Measurements from ENCODE around the gene SPRED3.
"Not testable (repeated sequence)": the region's sequence is repeated elsewhere in the genome, so short reads cannot be mapped to it uniquely, and the experiment has no call there.

The SPRED3 gene

DNA sequence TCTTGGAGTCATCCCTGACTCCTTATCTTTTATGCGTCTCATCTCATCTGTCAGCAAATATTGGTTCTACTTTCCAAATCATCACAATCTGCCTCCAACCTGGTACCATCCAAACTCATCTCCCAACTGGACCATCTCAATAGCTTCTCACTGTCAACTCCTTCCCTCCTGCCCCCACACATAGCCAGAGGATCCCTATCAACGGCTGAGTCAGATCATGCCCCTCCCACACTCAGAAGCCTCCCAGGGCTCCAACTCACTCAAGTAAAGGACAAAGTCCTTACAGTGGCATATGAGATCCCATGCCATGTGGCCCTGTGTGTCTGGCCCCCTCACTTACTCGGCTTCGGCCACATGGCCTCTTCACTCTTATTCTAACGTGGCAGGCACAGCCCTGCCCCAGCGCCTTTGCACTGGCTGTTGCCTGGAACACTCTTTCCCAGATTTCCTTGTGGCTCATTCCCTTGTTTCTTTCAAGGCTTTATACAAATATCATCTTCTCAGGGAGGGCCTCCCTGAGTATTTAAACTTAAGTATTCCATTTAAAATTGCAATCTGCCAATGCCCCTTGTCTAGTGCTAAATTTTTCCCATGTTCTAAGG is 4.3 kb downstream of the SPRED3 start:
- DNase-seq, result no peak

DNA sequence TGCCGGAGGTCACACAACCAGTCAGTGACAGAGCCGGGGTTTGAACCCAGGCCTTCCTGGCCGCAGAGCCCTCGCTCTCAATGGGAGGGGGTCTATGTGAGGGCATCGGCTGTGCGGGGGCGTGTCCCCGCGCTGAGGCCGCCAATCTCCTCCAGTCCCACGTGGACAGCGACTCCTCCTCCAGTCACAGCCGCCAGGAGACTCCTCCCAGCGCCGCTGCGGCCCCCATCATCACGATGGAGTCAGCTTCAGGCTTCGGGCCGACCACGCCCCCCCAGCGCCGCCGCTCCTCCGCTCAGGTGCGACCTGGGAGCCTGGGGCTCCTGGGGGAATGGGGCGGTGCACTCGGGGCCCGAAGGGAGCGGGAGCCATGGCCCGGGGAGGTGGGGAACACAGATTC is 6.0 kb downstream of the SPRED3 start:
- peak; percentile 71 to 73 for DNase-seq

DNA sequence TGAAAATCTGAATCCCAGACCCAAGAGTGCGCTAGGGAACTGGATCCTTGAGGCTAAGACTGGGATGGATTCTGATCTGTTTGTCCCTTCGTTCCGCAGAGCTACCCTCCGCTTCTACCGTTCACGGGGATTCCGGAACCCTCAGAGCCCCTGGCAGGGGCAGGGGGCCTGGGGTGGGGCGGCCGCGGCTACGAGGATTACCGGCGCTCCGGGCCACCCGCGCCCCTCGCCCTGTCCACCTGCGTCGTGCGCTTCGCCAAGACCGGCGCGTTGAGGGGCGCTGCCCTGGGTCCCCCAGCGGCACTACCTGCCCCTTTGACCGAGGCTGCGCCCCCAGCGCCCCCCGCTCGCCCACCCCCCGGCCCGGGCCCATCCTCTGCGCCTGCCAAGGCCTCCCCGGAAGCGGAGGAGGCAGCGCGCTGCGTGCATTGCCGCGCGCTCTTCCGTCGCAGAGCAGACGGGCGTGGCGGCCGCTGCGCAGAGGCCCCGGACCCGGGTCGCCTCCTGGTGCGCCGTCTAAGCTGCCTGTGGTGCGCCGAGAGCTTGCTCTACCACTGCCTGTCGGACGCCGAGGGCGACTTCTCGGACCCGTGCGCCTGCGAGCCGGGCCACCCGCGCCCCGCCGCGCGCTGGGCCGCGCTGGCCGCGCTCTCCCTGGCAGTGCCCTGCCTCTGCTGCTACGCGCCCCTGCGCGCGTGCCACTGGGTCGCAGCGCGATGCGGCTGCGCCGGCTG is 7.1 kb downstream of the SPRED3 start:
- peak; percentile 36 to 58 for DNase-seq

DNA sequence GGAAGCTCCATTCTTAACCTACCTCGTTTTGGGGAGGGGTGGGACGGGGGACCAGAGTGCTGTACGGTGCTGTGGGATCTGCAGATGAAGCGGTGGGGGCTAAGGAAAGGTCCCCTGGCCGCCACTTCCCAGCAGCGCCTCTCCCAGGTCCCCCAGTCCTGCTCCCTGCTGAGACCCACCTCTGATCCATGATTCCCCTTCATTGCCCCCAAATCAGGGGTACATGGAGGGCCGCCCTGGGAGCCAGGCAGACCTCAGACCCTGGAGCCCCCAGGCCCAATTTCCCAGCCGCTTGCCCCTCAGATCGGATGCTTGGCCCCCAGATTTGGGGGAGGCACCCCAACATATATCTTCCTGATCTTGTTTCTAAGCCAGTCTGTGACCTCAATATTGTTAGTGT is 10.6 kb downstream of the SPRED3 start:
- DNase-seq, result no peak

DNA sequence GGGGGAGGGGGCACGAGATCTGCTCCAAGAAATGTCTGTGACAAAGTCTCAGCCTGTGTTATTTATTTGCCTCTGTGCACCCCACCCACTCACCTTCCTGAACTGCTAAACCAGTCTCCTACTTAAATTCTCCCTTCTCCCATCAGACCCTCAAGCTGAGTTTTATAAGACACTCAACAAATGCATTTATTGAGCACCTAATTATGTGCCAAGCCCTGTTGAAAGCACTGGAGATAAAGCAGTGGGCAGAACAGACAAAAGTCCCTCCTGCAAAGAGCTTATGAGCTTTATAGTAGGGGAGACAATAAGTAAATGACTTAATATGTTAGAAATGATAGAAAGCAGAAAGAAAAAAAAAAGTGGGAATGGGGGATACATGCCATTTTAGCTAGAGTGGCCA is 11.0 kb downstream of the SPRED3 start:
- no peak for DNase-seq

DNA sequence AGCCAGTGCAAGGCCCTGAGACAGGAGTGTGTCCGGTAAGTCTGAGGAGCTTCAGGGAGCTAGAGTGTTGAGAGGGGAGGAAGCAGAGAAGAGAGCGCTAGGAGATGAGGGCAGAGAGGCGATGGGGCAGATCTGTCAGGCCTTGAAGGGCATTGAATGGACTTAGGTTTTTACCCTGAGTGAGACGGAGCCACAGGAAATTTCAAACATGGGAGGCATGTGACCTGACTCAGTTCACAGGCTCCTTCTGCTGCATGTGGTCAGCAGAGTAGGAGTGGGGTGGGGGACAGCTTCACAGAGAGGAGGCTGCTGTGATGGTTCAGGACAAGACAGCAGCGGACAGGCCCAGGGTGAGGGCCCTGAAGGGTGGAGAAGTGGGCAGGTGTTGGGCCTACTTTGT is 11.9 kb downstream of the SPRED3 start:
- DNase-seq, result no peak

DNA sequence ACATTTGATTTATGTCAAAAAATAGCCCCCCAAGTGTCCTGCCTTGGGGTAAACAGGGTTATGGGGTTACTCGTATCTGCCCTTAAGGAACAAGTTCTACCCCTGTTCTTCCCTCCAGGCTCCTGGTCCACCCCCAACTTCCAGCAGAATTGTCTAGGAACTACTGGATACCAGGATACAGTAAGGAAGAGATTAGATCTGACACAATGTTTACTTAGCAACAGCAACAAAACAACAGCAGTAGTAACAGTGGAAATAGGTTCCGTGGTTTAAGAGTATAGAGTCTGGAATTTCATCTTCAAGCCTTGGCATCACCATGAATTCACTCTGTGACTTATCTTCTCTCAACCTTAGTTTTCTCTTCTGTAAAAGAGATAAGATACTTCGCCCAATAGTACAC is 12.7 kb downstream of the SPRED3 start:
- no peak for DNase-seq

DNA sequence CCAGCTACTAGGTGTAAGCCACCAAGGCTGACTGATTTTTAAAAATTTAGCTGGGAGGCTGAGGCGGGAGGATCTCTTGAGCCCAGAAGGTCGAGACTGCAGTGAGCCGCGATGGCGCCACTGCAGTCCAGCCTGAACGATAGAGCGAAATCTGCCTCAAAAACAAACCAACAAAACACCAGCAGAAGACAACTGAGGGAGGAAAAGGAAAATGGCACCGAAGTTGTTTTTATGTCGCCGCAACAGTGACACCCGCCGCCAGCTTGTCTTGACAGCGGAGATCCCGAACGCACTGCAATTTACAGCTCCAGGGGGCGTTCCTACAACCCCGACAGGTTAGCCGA is 14.1 kb downstream of the SPRED3 start:
- DNase-seq, result no peak

DNA sequence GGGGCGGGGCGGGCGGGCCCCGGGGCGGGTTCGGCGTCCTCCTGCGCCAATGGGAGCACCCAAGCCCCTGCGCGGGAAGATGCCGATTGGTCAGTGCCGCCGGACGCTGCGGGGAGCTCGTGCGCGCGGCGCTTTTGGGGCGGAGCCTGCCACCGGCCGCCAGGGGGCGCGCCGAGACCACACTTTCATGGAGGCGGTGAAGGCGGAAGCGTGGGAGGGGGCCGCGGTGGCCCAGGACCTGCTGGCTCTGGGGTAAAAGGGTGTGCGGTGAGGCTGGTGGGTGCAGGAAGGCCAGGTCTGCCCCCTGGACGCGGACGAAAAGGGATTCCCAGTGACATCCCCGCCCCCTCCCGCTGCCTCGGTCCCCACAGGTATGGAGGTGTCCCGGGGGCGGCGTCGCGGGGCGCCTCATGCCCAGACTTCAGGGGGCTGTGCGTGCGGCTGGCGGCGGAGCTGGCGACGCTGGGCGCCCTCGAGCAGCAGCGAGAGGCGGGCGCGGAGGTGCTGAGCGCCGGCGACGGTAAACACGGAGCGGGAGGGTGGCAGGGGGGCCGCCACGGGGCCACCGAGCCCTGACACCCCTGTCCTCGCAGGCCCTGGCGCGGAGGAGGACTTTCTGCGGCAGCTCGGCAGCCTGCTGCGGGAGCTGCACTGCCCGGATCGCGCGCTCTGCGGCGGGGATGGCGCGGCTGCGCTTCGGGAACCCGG is 14.6 kb downstream of the SPRED3 start, which contains the start of gene FAM98C:
Gene FAM98C, plus strand, starts transcription at position 127 of the 708 bp plus-strand sequence. Its CDS starts 61 bp downstream, at position 188.
- DNase-seq, result peak; percentile 97 to 98

DNA sequence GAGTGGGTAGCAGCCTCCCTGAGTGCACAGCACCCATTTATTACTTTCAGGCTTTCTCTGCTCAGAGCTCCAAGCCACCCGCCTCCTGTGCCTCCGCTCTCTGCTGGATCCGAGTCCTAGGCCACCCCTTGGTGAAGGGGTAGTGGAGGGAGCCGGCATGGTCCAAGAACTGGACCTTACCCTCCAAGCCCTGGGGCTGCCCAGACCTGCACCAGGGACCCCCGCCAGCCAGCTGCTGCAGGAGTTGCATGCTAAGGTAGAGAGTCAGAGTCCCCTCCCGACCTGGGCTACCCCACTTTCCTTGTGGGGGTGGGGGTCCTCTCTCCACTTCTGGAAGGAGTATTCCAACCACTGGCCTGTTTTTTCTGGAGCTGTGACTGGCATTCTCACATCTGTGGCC is 16.4 kb downstream of the SPRED3 start:
- DNase-seq, result no peak

DNA sequence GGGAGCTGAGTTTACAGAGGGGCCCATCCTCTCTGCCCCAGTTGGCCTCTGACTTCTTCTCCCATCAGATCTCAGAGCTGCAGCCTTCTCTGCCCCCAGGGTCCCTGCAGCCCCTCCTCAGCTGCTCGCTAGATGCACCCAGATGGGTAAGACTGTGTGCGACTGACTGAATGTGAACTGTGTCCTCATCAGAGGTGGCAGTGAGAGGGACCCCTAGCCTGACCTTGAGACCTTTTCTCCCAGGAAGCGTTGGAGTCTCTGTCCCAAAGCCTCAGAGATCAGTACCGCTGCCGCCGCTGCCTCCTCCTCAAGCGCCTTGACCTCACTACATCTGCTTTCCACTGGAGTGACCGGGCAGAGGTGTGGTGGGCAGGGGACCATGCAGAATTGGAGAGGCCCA is 16.8 kb downstream of the SPRED3 start:
- DNase-seq, result no peak

DNA sequence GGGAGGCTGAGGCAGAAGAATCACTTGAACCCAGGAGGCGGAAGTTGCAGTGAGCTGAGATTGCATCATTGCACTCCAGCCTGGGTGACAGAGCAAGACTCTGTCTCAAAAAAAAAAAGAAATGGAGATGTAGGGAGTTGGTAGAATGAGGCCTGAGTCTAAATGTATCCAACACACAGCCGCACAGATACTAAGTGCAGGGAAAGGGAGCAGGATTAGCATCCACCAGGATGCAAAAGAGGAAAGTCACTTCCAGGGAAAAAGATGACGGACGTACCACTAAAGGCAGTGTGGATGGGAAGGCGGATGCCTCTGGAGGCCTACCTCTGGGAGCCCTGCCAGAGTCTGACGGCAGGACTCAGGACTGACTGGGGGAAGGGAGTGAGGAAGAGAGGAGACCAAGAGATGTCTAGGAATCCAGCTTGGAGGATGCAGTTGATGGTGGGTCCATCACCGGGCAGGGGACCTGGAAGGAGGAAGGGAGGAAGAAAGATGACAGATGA is 21.2 kb downstream of the SPRED3 start:
- no peak for DNase-seq

DNA sequence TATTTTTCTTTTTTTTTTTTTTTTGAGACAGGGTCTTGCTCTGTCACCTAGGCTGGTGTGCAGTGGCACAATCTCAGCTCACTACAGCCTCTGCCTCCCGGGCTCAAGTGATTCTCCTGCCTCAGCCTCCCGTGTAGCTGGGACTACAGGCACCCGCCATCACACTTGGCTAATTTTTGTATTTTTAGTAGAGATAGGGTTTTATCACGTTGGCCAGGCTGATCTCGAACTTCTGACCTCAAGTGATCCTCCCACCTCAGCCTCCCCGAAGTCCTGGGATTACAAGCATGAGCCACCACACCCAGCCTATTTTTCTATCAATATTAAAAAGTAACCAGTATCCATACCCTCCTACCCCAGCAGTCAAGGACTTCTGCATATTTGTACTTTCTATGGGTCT is 21.9 kb downstream of the SPRED3 start:
- DNase-seq, result not testable (repeated sequence)

DNA sequence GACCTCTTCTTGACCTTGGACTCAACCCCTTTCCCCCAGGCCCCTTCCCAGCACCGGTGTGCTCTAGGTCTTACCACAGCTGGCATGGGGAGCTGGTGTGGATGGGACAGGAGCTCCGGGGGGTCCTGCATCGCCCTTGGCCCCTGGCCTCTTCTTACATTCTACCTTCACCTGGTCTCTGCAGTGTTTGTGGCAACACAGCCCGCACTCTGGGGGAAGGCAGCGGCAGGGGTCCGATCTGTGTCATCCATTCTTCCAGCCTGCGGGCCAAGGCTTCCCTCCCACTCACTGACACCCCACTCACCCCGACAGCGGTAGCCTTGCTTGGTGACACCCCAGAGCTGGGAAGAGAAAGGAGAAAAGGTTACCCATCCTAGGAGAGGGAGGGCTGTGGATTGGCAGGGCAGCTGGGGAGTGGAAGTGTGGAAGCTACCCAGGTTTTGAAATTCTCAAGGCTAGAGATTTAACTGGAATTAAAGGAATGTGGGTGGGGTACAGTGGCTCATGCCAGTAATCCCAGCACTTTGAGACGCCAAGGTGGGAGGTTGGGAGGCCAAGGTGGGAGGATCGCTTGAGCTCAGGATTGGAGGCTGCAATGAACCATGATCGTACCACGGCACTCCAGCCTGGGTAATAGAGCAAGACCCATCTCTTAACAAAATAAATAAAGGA is 22.7 kb downstream of the SPRED3 start:
- DNase-seq, result no peak

DNA sequence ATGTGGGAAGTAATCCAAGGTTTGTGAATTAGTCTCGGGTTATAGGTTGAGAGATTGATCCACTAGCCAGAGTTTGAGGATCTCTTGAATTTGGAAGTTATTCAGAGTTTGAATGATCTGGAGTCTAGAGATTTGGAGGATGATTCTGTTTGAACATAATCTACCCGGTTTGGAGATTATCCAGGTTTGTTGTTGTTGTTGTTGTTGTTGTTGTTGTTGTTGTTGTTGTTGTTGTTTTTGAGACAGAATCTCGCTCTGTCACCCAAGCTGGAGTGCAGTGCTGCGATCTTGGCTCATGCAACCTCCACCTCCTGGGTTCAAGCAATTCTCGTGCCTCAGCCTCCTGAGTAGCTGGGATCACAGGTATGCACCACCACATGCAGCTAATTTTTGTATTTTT is 23.4 kb downstream of the SPRED3 start:
- not testable (repeated sequence) for DNase-seq

DNA sequence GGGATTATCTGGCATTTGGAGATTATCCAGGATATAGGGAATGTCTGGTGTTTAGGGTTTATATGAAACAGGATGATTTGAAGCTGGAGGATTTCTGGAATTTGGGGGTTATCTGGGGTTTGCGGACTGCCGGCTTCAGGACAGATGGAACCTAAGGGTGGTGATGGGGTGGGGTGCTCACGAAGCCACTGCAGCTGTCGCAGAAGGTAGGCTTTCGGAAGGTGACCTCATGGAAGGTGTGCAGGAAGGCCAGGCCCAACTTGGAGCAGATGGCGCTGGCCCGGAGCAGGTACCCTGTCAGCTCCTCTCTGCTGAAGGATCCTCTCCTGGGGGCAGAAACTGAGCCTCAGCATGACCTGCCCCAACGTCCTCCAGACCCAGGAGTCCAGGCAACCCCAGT is 24.0 kb downstream of the SPRED3 start:
- no peak for DNase-seq

DNA sequence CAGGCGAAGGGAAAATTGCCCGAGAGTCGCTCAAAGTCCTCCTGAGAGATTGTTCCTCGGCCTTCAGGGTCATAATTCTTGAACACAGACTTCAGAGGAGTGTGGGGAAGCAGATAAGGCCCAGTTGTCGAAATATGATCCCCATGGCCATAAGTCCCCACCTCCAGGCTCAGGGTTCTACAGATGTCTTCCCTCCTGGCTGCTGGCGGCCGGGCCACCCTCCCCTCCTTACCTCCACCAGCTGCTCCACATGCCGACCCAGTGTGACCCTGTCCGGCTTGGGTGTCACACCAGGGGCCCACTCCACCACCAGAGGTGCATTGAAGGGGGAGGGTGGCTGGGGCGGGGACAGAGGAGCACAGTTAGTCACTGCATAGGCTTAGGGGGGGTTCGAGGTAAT is 24.5 kb downstream of the SPRED3 start:
- no peak for DNase-seq

DNA sequence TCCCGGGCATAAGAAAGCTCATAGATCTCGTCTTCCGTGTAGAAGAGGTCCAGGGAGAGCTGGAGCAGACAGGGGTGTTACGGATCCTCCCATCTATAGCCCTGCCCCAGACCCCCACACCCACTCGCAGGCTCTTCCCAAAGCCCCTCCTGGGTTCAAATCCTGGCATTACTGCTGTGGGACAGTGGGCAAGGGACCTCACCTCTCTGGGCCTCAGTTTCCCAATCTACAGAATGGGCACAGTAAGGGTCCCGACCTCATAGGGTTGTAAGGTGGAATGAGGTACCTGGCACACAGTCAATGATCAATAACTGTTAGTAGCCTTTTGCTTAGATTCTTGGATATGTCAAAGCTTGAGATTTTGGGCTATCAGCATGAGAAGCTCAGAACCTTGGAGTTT is 24.9 kb downstream of the SPRED3 start:
- DNase-seq, result no peak

DNA sequence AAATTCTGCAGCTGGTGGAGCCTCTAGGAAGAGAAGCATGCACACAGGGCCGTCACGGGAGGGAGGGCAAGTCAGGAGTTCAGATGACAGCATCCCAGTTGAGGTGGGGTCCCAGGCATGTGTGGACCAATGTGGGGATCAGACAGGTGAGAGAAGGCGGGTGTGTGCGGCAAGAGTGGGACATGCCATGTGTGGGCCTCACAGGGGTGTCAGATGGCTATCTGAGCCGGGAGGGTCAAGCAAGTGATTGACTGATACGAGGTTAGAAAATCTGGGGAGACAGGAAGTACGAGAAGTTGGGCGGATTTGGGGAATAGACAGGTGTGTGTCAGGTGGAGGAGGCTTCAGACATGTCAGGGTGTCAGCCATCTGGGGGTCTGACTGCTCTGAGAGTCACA is 28.6 kb downstream of the SPRED3 start:
- DNase-seq, result no peak

DNA sequence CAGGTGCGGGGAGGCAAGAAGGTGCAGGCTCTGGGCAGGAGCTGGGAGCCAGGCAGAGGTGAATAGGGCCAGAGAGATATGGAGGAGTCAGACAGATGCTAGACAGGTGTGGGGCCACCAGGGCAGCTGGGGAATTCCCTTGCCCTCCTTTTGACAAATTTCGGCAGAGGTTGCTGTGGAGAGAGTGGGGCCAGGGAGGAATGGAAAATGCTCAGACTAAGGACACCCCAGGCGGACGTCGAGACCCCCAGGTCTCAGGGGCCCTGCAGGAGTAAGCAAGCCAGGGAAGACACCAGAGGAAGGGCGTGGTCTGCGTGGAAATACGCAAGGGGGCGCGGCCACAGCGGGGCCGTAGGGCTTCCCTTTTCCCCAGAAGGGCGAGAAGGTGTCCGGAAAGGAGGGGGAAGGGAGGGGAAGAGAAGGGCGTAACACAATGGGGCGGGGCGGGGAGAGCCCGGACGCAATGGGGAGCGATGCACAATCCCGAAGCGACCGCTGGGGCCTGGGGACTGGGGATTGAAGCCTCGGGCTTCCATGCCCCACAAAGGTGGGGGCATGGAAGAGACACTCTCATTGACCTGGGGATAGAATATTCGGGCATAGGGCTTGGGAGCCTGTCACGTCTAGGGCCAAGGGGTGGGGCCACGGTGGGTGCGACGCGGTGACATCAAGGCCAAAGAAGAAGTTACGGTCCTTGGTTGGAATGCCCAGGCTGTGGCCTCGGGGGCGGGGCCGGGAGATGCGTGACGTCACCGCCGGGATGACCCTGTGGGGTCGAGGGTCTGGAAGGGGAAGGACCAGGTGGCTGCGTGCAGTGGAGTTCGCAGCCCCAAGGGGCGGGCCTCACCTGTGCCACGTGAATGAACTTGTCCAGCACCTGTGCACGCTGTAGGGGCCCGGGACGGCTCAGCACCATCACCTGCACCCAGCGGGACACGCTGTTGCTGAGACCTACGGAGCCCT is 29.3 kb downstream of the SPRED3 start:
- DNase-seq, result peak; percentile 52 to 58

DNA sequence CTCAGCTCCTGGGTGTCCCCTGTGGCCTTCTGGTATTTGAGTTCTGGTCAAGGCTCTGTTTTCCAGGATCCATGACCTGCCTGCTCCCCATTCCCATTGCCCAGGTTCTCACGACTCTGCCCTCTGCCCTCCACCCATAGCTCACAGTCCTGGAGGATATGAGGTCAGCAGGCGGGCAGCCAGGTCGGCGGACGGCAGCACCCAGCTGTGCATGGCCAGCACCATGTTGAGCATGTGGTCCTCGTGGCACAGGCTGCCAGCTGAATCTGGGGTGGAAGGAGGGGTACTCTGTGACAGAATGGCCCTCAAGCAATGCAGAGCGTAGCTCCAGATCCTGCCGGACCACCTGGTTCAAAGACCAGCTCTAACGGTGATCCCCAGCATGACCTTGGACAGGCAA is 32.4 kb downstream of the SPRED3 start:
- no peak for DNase-seq

DNA sequence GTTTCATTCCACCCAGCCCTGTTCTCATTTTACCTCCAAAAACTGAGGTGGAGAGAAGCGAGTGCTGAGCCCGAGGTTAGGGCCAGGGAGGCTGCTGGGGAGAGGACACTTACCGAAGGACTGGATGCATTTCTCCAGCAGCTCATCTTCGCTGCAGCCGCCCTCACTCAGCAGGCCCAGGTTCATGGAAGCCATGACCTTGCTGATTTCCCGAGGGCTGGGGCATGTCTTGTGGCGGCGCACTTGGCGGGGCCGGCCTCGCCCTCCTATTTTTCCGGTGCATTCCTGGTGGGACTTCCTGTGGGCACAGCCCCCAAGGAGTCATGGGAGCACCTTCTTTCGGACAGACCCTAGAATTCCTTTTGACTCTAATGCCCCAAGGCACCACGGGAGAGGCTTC is 33.4 kb downstream of the SPRED3 start:
- no peak for DNase-seq
